Fibroblast of peridontal ligament (primary cell): ENCODE results near the gene HYLS1.

Source experiments
- DNase-seq: peaks from one replicate; pipeline ENCODE4 v3.0.0-alpha.2; 2010; ENCODE audit errors: extremely low read depth

The HYLS1 gene

GRCh38 chr11:125949271-125950177 lies 62.1 kb downstream of the HYLS1 start:
- no peak for DNase-seq

- DNase-seq: no peak
Measured at GRCh38 chr11:125950178-125950490, 62.7 kb downstream of the HYLS1 start.
